ENCODE results near the gene PLBD2.

PLBD2 gene

GRCh38 chr12:113422030-113422885 lies 63.9 kb downstream of the PLBD2 start, which contains the start of gene SDSL:
Gene SDSL, plus strand, starts transcription at chr12:113422380. Its CDS starts 5,603 bp downstream, at chr12:113427983.
- no peak for DNase-seq

- DNase-seq: no peak
These were observed 64.7 kb downstream of the PLBD2 start for GRCh38 chr12:113422886-113423669.

- no peak for DNase-seq
These were observed 66.1 kb downstream of the PLBD2 start for GRCh38 chr12:113424456-113424855.

GRCh38 chr12:113424915-113425823 lies 66.8 kb downstream of the PLBD2 start:
- peak; percentile 6 to 8 for DNase-seq

GRCh38 chr12:113425960-113426453 lies 67.6 kb downstream of the PLBD2 start:
- DNase-seq: no peak

- DNase-seq: no peak
These were observed 69.5 kb downstream of the PLBD2 start for GRCh38 chr12:113427882-113428281.

GRCh38 chr12:113428482-113428881 lies 70.1 kb downstream of the PLBD2 start:
- DNase-seq: no peak

GRCh38 chr12:113432986-113433385 lies 74.6 kb downstream of the PLBD2 start:
- no peak for DNase-seq

GRCh38 chr12:113435367-113435766 lies 77.0 kb downstream of the PLBD2 start:
- no peak for DNase-seq

GRCh38 chr12:113436586-113436985 lies 78.2 kb downstream of the PLBD2 start:
- DNase-seq: no peak

GRCh38 chr12:113436993-113437728 lies 78.8 kb downstream of the PLBD2 start:
- DNase-seq: no peak

GRCh38 chr12:113437729-113438100 lies 79.3 kb downstream of the PLBD2 start:
- no peak for DNase-seq

GRCh38 chr12:113438523-113439300 lies 80.3 kb downstream of the PLBD2 start:
- DNase-seq: no peak

GRCh38 chr12:113439301-113439597 lies 80.9 kb downstream of the PLBD2 start:
- DNase-seq: no peak

- DNase-seq: peak; percentile 3 to 10
These were observed 81.2 kb downstream of the PLBD2 start for GRCh38 chr12:113439606-113440030.

GRCh38 chr12:113440336-113440735 lies 81.9 kb downstream of the PLBD2 start:
- DNase-seq: no peak

All from NCI-H2081 (cell line).